Neural progenitor cell (in vitro differentiated cells): Measurements from ENCODE around the gene C20orf202.

Experiments
- CTCF ChIP-seq: fragments of 200-600 bp; sonication (generic); IDR thresholded peaks from 2 replicates; pipeline ENCODE4 v1.5.1; 2017; ENCODE audit warnings: antibody characterized with exemption, mild to moderate bottlenecking
- EZH2 ChIP-seq: fragments of 200-600 bp; sonication (generic); IDR thresholded peaks from 2 replicates; pipeline ENCODE4 v1.6.1; 2017; ENCODE audit warnings: antibody characterized with exemption, mild to moderate bottlenecking, moderate library complexity
- EZH2phosphoT487 ChIP-seq: fragments of 200-600 bp; sonication (generic); IDR thresholded peaks from 2 replicates; pipeline ENCODE4 v1.6.1; 2017; ENCODE audit warnings: antibody characterized with exemption

- no peak for TF ChIP-seq CTCF
- peak; percentile 37 for TF ChIP-seq EZH2phosphoT487
- TF ChIP-seq EZH2, result peak; percentile 11
These were observed 22.8 kb downstream of the C20orf202 start, which contains the start of gene RAD21L1 for GRCh38 chr20:1225783-1226654.
